ENCODE measurements around the gene ATXN2.

The ATXN2 gene

DNA sequence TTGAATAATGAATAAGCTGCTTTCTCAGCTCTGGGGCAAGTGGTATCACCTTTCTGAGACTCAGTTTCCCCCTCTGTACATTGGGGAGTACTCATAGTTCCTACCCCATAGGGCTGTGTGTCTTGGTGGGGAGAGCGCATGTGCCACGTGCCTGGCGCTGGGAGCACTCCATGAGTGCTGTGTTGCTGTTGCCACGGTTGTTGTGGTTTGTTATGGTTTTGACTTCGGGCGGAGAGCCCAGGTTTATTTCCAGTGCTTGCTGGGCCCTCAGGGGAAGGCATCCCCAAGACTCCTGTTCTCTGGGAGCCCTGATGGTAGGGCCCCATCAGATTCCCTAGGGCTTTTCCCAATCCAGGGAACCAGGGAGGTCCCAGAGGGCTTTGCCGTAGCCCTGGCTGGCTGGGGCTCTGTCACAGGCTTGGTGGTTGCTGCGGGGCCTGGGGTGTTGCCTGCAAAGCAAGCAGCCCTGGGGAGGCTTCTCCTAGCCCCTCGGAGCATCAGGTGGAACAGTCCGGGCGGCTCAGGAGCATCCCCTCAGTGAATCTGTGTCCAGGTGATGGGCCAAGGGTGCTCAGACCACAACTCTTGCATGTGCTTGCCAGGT lies 174.8 kb downstream of the ATXN2 start:
- Histone ChIP-seq H3K9me3 (ENCODE audit: control insufficient read depth, low read length) (no peaks in the 10 kb centered on the region), H3K79me2 (peaks cover 5% of the 10 kb centered on the region), H3K27me3 (ENCODE audit: control insufficient read depth, insufficient read depth, low read length) (no peaks in the 10 kb centered on the region), H3K9ac (no peak overlapping the region), H3K4me3 (ENCODE audit: low read depth, low read length) (no peak overlapping the region), H2AFZ (no peak overlapping the region), H3K27ac (no peak overlapping the region), H3K4me2 (ENCODE audit: low read length) (no peak overlapping the region), H3K4me1 (no peaks in the 10 kb centered on the region), H3K36me3 (ENCODE audit: control insufficient read depth, insufficient read depth, low read length) (no peaks in the 10 kb centered on the region)
- TF ChIP-seq, protein P1, sequence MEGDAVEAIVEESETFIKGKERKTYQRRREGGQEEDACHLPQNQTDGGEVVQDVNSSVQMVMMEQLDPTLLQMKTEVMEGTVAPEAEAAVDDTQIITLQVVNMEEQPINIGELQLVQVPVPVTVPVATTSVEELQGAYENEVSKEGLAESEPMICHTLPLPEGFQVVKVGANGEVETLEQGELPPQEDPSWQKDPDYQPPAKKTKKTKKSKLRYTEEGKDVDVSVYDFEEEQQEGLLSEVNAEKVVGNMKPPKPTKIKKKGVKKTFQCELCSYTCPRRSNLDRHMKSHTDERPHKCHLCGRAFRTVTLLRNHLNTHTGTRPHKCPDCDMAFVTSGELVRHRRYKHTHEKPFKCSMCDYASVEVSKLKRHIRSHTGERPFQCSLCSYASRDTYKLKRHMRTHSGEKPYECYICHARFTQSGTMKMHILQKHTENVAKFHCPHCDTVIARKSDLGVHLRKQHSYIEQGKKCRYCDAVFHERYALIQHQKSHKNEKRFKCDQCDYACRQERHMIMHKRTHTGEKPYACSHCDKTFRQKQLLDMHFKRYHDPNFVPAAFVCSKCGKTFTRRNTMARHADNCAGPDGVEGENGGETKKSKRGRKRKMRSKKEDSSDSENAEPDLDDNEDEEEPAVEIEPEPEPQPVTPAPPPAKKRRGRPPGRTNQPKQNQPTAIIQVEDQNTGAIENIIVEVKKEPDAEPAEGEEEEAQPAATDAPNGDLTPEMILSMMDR (IDR thresholded peaks at IDR 0.05): no peak

DNA sequence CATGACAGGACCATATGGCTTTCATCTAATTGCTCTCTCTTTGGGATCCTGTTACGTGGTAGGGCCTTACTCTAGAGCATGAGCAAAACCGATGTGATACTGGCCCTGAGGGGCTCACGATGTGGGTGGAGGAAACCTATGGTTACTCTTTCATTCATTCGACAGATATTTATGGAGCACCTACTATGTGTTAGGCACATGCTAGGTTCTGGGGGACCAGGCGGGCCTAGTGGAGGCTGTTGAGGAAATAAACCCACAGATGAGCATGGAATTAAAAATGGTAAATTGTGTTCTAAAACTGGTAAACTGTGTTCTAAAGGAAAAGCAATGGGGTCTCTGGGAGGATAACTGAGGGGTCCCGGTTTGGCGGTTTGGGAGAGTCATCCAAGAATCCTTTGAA lies 178.6 kb downstream of the ATXN2 start:
- Histone ChIP-seq H2AFZ (no peak overlapping the region), H3K27ac (no peak overlapping the region), H3K79me2 (peaks cover 5% of the 10 kb centered on the region), H3K4me2 (ENCODE audit: low read length) (no peak overlapping the region), H3K4me1 (no peaks in the 10 kb centered on the region), H3K9ac (no peak overlapping the region), H3K4me3 (ENCODE audit: low read depth, low read length) (no peak overlapping the region), H3K27me3 (ENCODE audit: control insufficient read depth, insufficient read depth, low read length) (no peaks in the 10 kb centered on the region), H3K9me3 (ENCODE audit: control insufficient read depth, low read length) (no peaks in the 10 kb centered on the region), H3K36me3 (ENCODE audit: control insufficient read depth, insufficient read depth, low read length) (no peaks in the 10 kb centered on the region)
- TF ChIP-seq, protein P1 (IDR thresholded peaks at IDR 0.05): no peak

- TF ChIP-seq, protein P1 (IDR thresholded peaks at IDR 0.05): no peak
- Histone ChIP-seq H3K9ac (no peak overlapping the region), H3K4me3 (ENCODE audit: low read depth, low read length) (no peak overlapping the region), H3K4me1 (no peaks in the 10 kb centered on the region), H2AFZ (no peak overlapping the region), H3K9me3 (ENCODE audit: control insufficient read depth, low read length) (no peaks in the 10 kb centered on the region), H3K4me2 (ENCODE audit: low read length) (no peak overlapping the region), H3K36me3 (ENCODE audit: control insufficient read depth, insufficient read depth, low read length) (no peaks in the 10 kb centered on the region), H3K79me2 (peaks cover 9% of the 10 kb centered on the region), H3K27me3 (ENCODE audit: control insufficient read depth, insufficient read depth, low read length) (no peaks in the 10 kb centered on the region), H3K27ac (no peak overlapping the region)
Observed at GRCh38 chr12:111419784-111420183, 179.3 kb downstream of the ATXN2 start.

DNA sequence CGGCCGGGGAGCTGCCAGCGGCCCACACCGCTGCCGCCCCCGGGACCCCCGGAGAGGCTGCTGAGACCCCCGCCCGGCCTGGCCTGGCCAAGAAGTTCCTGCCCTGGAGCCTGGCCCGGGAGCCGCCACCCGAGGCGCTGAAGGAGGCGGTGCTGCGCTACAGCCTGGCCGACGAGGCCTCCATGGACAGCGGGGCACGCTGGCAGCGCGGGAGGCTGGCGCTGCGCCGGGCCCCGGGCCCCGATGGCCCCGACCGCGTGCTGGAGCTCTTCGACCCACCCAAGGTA lies 180.6 kb downstream of the ATXN2 start:
- H3K9ac ChIP-seq: no peak overlapping the region
- H3K36me3 ChIP-seq (ENCODE audit: control insufficient read depth, insufficient read depth, low read length): no peaks in the 10 kb centered on the region
- H3K27me3 ChIP-seq (ENCODE audit: control insufficient read depth, insufficient read depth, low read length): no peaks in the 10 kb centered on the region
- peaks cover 11% of the 10 kb centered on the region for H3K79me2 ChIP-seq
- H3K4me2 ChIP-seq (ENCODE audit: low read length): no peak overlapping the region
- H2AFZ ChIP-seq: no peak overlapping the region
- no peaks in the 10 kb centered on the region for H3K4me1 ChIP-seq
- H3K27ac ChIP-seq: no peak overlapping the region
- H3K9me3 ChIP-seq (ENCODE audit: control insufficient read depth, low read length): no peaks in the 10 kb centered on the region
- TF ChIP-seq, protein P1 (IDR thresholded peaks at IDR 0.05): no peak
- H3K4me3 ChIP-seq (ENCODE audit: low read depth, low read length): no peak overlapping the region

DNA sequence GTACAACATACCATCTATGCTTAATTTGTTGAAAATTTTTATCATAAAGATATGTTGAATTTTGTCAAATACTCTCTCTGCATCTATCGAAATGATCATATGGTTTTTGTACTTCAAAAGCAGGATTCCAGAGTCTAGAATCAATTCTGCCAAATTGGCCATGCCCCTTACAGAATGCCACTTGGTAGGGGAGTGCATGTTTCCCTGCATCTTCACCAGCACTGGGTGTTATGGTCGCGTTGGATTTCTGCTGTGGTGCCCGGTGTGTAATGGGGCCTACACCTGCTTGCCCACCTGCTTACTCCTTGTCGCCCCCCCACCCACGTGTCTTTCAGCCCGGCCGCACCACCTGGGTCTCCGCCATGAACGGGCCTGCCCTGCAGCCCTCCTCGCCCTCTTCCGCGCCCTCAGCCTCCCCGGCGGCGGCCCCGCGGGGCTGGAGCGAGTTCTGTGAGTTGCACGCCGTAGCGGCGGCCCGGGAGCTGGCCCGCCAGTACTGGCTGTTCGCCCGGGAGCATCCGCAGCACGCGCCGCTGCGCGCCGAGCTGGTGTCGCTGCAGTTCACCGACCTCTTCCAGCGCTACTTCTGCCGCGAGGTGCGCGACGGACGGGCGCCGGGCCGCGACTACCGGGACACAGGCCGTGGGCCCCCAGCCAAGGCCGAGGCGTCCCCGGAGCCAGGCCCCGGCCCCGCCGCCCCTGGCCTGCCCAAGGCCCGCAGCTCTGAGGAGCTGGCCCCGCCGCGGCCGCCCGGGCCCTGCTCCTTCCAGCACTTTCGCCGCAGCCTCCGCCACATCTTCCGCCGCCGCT lies 181.1 kb downstream of the ATXN2 start:
- H3K27me3 ChIP-seq (ENCODE audit: control insufficient read depth, insufficient read depth, low read length): no peaks in the 10 kb centered on the region
- no peak overlapping the region for H3K27ac ChIP-seq
- no peak overlapping the region for H2AFZ ChIP-seq
- no peak overlapping the region for H3K4me3 ChIP-seq (ENCODE audit: low read depth, low read length)
- no peaks in the 10 kb centered on the region for H3K9me3 ChIP-seq (ENCODE audit: control insufficient read depth, low read length)
- H3K4me1 ChIP-seq: peaks cover 2% of the 10 kb centered on the region
- H3K79me2 ChIP-seq: peaks cover 11% of the 10 kb centered on the region
- TF ChIP-seq, protein P1 (IDR thresholded peaks at IDR 0.05): no peak
- H3K9ac ChIP-seq: no peak overlapping the region
- H3K36me3 ChIP-seq (ENCODE audit: control insufficient read depth, insufficient read depth, low read length): no peaks in the 10 kb centered on the region
- no peak overlapping the region for H3K4me2 ChIP-seq (ENCODE audit: low read length)
